ENCODE results near the gene SEL1L3. TPM values are rescaled to one million over a fixed set of nuclear protein-coding genes. Genes with fewer than 3 reads are reported as not detected.

Gene SEL1L3
- total RNA-seq, 1 donor from 2014 or later: 62.7 TPM

DNA sequence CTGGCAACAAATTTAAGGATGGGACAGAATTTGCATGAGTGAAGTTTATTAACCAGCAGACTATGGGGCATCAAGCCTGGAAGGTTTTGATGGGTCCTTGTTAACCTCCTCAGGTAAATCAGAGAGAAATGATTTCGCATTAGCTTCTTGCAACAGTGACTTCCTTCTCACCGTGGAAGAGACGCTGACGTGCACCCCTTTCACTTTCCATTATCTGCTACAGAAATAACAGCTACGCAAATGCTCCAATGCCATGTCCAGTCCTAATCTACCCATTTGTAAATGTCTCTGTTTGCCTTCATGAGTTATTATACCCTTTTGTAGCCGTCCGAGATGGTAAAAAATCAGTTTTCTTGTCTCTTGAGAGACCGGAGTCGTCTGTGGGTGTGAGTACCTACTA, 106.9 kb downstream of the SEL1L3 start:
- Mint-ChIP-seq H3K4me3 (ENCODE audit: low read depth) (no peak overlapping the region), H3K27ac (no peak overlapping the region), H3K4me1 (ENCODE audit: low read depth) (peaks cover 12% of the 10 kb centered on the region), H3K9me3 (ENCODE audit: low read depth) (no peaks in the 10 kb centered on the region), H3K36me3 (ENCODE audit: insufficient read depth) (peaks cover 30% of the 10 kb centered on the region), H3K27me3 (no peaks in the 10 kb centered on the region)
- TF ChIP-seq, protein P1, sequence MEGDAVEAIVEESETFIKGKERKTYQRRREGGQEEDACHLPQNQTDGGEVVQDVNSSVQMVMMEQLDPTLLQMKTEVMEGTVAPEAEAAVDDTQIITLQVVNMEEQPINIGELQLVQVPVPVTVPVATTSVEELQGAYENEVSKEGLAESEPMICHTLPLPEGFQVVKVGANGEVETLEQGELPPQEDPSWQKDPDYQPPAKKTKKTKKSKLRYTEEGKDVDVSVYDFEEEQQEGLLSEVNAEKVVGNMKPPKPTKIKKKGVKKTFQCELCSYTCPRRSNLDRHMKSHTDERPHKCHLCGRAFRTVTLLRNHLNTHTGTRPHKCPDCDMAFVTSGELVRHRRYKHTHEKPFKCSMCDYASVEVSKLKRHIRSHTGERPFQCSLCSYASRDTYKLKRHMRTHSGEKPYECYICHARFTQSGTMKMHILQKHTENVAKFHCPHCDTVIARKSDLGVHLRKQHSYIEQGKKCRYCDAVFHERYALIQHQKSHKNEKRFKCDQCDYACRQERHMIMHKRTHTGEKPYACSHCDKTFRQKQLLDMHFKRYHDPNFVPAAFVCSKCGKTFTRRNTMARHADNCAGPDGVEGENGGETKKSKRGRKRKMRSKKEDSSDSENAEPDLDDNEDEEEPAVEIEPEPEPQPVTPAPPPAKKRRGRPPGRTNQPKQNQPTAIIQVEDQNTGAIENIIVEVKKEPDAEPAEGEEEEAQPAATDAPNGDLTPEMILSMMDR (IDR thresholded peaks at IDR 0.05; ENCODE audit: unreplicated experiment): no peak
- no peak for DNase-seq (ENCODE audit: low spot score, unreplicated experiment)

DNA sequence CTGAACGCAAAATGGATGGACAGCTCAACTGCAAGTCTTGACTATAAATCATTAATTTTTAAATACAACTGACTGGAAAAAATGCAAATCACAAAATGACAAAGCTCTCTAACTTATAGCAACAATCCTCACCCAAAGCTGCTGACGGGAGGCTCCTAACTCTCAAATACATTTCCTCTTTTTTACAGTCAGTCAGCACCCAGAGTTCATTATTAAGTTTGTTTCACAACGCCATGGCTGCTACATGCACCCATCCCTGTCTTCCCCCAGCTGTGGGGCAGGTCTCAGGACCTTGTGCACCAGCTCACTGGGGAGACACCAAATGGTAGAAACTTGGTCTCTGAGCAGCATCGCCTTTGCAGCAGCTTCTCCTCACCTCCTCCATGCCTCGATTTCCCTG, 109.5 kb downstream of the SEL1L3 start:
- DNase-seq (ENCODE audit: low spot score, unreplicated experiment): no peak
- H3K4me1 Mint-ChIP-seq (ENCODE audit: low read depth): peaks cover 17% of the 10 kb centered on the region
- no peak overlapping the region for H3K27ac Mint-ChIP-seq
- no peaks in the 10 kb centered on the region for H3K27me3 Mint-ChIP-seq
- peaks cover 13% of the 10 kb centered on the region for H3K36me3 Mint-ChIP-seq (ENCODE audit: insufficient read depth)
- TF ChIP-seq, protein P1 (IDR thresholded peaks at IDR 0.05; ENCODE audit: unreplicated experiment): no peak
- H3K9me3 Mint-ChIP-seq (ENCODE audit: low read depth): no peaks in the 10 kb centered on the region
- no peak overlapping the region for H3K4me3 Mint-ChIP-seq (ENCODE audit: low read depth)

DNA sequence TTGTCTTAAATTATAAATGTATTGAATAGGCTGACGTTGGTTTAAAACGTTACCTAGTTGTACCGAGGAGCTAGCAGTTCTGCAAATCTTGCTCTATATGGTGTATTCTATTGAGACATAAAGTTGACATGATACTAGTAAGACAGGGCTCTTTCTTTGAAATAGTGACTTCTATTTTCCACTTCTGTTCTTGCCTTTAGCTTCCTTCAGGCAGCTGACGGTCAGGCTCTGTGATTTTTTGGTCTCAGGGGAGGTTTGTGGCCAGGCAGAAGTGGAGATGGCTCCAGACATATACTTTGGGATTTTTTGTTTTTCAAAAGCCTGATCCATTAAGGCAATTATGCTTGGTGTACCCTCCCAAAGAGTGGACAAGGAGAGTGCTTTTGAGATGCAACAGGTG, 111.9 kb downstream of the SEL1L3 start:
- H3K36me3 Mint-ChIP-seq (ENCODE audit: insufficient read depth): peaks cover 9% of the 10 kb centered on the region
- DNase-seq (ENCODE audit: low spot score, unreplicated experiment): no peak
- TF ChIP-seq, protein P1 (IDR thresholded peaks at IDR 0.05; ENCODE audit: unreplicated experiment): no peak
- H3K4me3 Mint-ChIP-seq (ENCODE audit: low read depth): no peak overlapping the region
- peaks cover 5% of the 10 kb centered on the region for H3K4me1 Mint-ChIP-seq (ENCODE audit: low read depth)
- no peaks in the 10 kb centered on the region for H3K9me3 Mint-ChIP-seq (ENCODE audit: low read depth)
- H3K27me3 Mint-ChIP-seq: no peaks in the 10 kb centered on the region
- H3K27ac Mint-ChIP-seq: no peak overlapping the region

DNA sequence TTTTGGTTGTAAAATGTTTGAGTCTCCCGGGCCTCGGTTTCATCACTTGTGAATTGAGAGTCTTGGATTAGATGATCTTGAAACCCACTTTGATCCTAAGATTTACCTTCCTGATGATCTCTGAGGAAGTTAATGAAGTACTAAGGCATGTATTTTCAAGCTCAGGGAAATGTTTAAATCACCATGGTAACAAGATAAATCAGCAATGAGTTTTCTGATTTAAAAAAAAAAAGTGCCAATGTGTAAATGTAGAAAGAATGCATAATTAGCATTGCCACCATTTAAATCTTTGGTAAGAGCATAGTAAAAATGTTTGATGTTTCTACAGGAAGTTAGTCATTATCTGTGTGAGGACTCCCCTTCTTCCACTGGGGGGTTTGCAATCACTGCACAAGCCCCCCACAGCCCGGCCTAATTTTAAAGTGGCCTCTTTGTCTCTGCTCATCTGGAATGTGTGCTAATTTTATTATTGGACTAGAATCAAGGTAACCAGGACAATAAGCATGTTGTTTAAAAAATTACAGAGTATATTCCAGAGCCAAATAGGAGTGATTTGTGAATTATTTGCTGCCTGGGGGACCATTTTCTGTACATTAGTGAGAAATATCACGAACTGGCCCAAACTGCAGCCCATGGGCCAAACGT, 113.5 kb downstream of the SEL1L3 start:
- Mint-ChIP-seq H3K9me3 (ENCODE audit: low read depth) (no peaks in the 10 kb centered on the region), H3K27ac (no peak overlapping the region), H3K27me3 (no peaks in the 10 kb centered on the region), H3K36me3 (ENCODE audit: insufficient read depth) (peaks cover 9% of the 10 kb centered on the region), H3K4me1 (ENCODE audit: low read depth) (peaks cover 5% of the 10 kb centered on the region), H3K4me3 (ENCODE audit: low read depth) (no peak overlapping the region)
- TF ChIP-seq, protein P1 (IDR thresholded peaks at IDR 0.05; ENCODE audit: unreplicated experiment): no peak
- DNase-seq (ENCODE audit: low spot score, unreplicated experiment): no peak

DNA sequence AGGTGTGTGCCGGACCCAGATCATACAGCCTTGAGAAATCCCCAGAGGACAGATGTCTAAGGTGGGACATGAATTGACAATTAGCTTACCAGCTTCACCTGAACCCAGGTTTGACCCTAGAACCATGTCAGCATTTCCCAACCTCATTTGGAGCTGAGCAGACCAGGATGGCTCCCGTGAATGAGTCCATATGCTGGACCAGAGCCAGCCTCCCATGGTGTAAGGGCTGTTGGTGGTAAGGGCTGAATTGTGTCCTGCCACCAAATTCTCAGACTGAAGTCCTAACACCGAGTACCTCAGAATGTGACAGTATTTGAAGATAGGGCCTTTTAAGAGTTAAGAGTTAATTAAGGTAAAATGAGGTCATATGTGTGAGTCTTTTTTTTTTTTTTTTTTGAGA, 118.8 kb downstream of the SEL1L3 start:
- H3K27ac Mint-ChIP-seq: no peak overlapping the region
- H3K9me3 Mint-ChIP-seq (ENCODE audit: low read depth): no peaks in the 10 kb centered on the region

More for the DNA sequence above, 118.8 kb downstream of the SEL1L3 start:
- DNase-seq (ENCODE audit: low spot score, unreplicated experiment): no peak
- Mint-ChIP-seq H3K36me3 (ENCODE audit: insufficient read depth) (no peaks in the 10 kb centered on the region), H3K4me3 (ENCODE audit: low read depth) (no peak overlapping the region), H3K4me1 (ENCODE audit: low read depth) (no peaks in the 10 kb centered on the region), H3K27me3 (no peaks in the 10 kb centered on the region)
- TF ChIP-seq, protein P1 (IDR thresholded peaks at IDR 0.05; ENCODE audit: unreplicated experiment): no peak
